SU-DHL-6 (cell line): Measurements from ENCODE around the gene PREX1.

Source experiments
- H2AFZ ChIP-seq: fragments of 200-600 bp; sonication (generic); 2 replicates; pipeline ENCODE4 v1.6.1; 2014; ENCODE audit warnings: low read depth, mild to moderate bottlenecking, moderate library complexity, mixed read lengths, antibody characterized with exemption, low read length; ENCODE audit not compliant: severe bottlenecking
- H3F3A ChIP-seq: fragments of 200-600 bp; shearing (Covaris generic); 2 replicates; pipeline ENCODE4 v1.6.0; 2016; ENCODE audit warnings: antibody characterized with exemption, mild to moderate bottlenecking; ENCODE audit not compliant: insufficient read depth
- H3K27ac ChIP-seq: fragments of 200-600 bp; sonication (generic); 2 replicates; pipeline ENCODE4 v1.5.1; 2016; ENCODE audit warnings: low read depth, mild to moderate bottlenecking, low read length, moderate library complexity, mixed read lengths
- H3K27me3 ChIP-seq: fragments of 200-600 bp; sonication (generic), shearing (Covaris generic); 2 replicates; pipeline ENCODE4 v1.6.0; 2014; ENCODE audit warnings: mild to moderate bottlenecking, low read length
- H3K36me3 ChIP-seq: fragments of 200-600 bp; sonication (generic); 2 replicates; pipeline ENCODE4 v1.6.1; 2014; ENCODE audit warnings: mild to moderate bottlenecking, low read length, mixed read lengths
- H3K4me2 ChIP-seq: fragments of 300-600, 200-600 bp; shearing (Covaris generic), sonication (generic); 2 replicates; pipeline ENCODE4 v1.6.0; 2014; ENCODE audit warnings: low read length, low read depth, mild to moderate bottlenecking; ENCODE audit not compliant: poor library complexity, severe bottlenecking
- H3K4me3 ChIP-seq: fragments of 200-600 bp; sonication (generic); 2 replicates; pipeline ENCODE4 v1.5.1; 2014; ENCODE audit warnings: antibody characterized with exemption, low read length, mild to moderate bottlenecking, mixed read lengths; ENCODE audit not compliant: insufficient read depth, poor library complexity, severe bottlenecking
- H3K79me2 ChIP-seq: fragments of 200-600 bp; sonication (generic); 2 replicates; pipeline ENCODE4 v1.6.1; 2014; ENCODE audit warnings: mild to moderate bottlenecking, low read length, moderate library complexity; ENCODE audit not compliant: insufficient read depth
- H3K9ac ChIP-seq: fragments of 200-600 bp; sonication (generic); 2 replicates; pipeline ENCODE4 v1.7.0; 2014; ENCODE audit warnings: mild to moderate bottlenecking, low read length
- H3K9me2 ChIP-seq: fragments of 200-600 bp; sonication (generic); replicated peaks from 2 replicates; pipeline ENCODE4 v1.6.1; 2014; ENCODE audit warnings: low read length; ENCODE audit not compliant: insufficient read depth
- H3K9me3 ChIP-seq: fragments of 200-600 bp; sonication (generic); 2 replicates; pipeline ENCODE4 v1.6.1; 2014; ENCODE audit warnings: low read length, mixed read lengths; ENCODE audit not compliant: insufficient read depth
- H4K20me1 ChIP-seq: fragments of 200-600 bp; sonication (generic); 2 replicates; pipeline ENCODE4 v1.6.1; 2014; ENCODE audit warnings: low read depth, mild to moderate bottlenecking, antibody characterized with exemption, low read length, moderate library complexity, mixed read lengths
- EZH2phosphoT487 ChIP-seq: fragments of 200-600 bp; sonication (generic), shearing (Covaris generic); conservative IDR thresholded peaks from 2 replicates; pipeline ENCODE4 v1.6.1; 2018; ENCODE audit warnings: mild to moderate bottlenecking, antibody characterized with exemption, low read length, moderate library complexity, mixed read lengths
- TF ChIP-seq, protein P1 (sequence below): fragments of 200-600 bp; sonication (generic); IDR thresholded peaks from one replicate; pipeline ENCODE4 v1.5.1; 2017; ENCODE audit warnings: antibody characterized with exemption, mild to moderate bottlenecking, low read length, moderate library complexity; ENCODE audit not compliant: insufficient read depth, poor library complexity, severe bottlenecking

PREX1 gene

DNA sequence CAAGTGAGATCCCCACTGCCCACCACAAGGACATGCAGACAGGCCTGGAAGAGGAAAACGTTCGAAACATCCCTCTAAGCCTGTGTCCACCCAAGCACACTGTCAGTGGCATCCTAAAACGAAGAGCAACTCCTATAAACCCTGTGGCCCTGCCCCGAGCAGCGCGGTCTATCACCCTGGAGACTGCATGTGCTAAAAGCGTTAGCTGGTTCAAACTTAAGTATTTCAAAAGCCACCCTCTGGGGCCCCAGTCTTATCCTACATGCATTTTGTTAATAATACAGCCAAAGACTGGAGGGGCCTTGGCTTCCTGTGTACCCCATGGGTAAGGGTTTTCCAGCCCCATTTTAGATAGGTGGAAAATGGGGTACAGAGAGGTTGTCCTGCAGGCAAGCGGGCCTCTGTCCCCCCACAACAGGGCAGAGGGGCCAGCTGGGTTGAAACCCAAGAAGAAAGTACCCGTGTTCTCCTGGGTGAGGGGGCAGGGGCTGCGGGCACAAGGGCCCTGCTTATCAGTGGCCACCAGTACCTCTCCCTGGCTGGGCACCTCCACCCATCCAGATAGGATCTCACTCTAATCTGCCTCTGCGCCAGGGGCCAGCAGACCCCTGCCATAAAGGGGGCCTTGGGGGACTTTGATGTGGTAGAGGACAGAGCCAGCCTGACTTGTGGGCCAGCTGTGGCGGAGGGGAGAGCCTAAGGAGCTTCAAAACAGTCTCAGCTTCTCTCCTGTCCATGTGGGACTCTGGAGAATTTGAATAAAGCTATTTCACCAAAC, 28.3 kb downstream of the PREX1 start:
- no peak overlapping the region for H3K4me3 ChIP-seq
- no peaks in the 10 kb centered on the region for H3K27me3 ChIP-seq
- H3K9ac ChIP-seq: no peak overlapping the region
- no peaks in the 10 kb centered on the region for H4K20me1 ChIP-seq
- no peak overlapping the region for H3K27ac ChIP-seq
- no peaks in the 10 kb centered on the region for H3K9me2 ChIP-seq
- H3K36me3 ChIP-seq: no peaks in the 10 kb centered on the region
- no peak overlapping the region for H3K4me2 ChIP-seq
- no peaks in the 10 kb centered on the region for H3K79me2 ChIP-seq
- TF ChIP-seq, protein P1, sequence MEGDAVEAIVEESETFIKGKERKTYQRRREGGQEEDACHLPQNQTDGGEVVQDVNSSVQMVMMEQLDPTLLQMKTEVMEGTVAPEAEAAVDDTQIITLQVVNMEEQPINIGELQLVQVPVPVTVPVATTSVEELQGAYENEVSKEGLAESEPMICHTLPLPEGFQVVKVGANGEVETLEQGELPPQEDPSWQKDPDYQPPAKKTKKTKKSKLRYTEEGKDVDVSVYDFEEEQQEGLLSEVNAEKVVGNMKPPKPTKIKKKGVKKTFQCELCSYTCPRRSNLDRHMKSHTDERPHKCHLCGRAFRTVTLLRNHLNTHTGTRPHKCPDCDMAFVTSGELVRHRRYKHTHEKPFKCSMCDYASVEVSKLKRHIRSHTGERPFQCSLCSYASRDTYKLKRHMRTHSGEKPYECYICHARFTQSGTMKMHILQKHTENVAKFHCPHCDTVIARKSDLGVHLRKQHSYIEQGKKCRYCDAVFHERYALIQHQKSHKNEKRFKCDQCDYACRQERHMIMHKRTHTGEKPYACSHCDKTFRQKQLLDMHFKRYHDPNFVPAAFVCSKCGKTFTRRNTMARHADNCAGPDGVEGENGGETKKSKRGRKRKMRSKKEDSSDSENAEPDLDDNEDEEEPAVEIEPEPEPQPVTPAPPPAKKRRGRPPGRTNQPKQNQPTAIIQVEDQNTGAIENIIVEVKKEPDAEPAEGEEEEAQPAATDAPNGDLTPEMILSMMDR: no peak
- TF ChIP-seq EZH2phosphoT487: no peak
- H3K9me3 ChIP-seq: no peaks in the 10 kb centered on the region
- H3F3A ChIP-seq: no peaks in the 10 kb centered on the region
- no peak overlapping the region for H2AFZ ChIP-seq

DNA sequence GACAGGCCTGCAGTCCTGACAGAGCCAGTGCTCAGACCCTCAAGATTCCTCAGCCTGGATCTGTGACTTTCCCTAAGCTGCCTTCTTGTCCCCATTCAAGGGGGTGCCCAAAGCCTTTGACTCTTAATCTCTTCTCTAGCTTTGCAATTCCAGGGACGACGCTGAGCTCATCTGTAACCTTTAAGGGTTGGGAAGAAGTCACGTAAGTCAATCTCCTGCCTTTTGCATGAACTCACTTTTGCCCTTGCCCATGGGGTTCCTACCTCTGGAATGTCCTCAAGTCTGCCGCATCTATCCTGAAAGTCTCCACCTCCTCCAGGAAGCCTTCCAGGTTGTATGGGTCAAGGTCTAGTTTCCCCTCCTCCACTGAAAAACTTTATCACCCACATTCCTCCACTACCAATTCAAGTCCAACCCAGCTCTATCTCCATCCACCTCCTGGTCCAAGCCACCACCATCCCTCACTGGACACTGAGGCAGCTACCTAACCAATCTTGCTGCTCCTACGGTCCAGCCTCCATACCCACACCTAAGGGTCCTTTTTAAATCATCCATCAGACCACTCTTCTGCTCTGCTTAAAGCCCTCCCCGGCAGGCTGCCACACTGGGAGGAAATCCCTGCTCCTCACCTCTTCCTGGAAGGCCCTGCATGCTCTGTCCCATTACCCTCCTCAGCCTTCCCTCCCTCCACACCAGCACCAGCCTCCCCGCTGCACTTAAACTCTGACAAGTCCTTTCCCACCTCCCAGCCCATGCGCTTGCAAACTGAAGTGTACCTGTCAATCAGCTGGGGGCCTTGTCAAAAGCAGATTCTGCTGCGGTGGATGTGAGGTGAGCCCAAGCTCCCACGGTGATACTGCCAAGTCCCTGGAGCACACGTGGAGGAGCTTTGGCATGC, 29.7 kb downstream of the PREX1 start:
- Histone ChIP-seq H3K27me3 (no peaks in the 10 kb centered on the region), H3K9me2 (no peaks in the 10 kb centered on the region), H3K4me3 (no peak overlapping the region), H3K9me3 (no peaks in the 10 kb centered on the region), H3K36me3 (no peaks in the 10 kb centered on the region), H2AFZ (no peak overlapping the region), H3K79me2 (no peaks in the 10 kb centered on the region), H4K20me1 (no peaks in the 10 kb centered on the region), H3F3A (no peaks in the 10 kb centered on the region), H3K4me2 (no peak overlapping the region), H3K27ac (no peak overlapping the region), H3K9ac (no peak overlapping the region)
- no peak for TF ChIP-seq EZH2phosphoT487
- TF ChIP-seq, protein P1: no peak

DNA sequence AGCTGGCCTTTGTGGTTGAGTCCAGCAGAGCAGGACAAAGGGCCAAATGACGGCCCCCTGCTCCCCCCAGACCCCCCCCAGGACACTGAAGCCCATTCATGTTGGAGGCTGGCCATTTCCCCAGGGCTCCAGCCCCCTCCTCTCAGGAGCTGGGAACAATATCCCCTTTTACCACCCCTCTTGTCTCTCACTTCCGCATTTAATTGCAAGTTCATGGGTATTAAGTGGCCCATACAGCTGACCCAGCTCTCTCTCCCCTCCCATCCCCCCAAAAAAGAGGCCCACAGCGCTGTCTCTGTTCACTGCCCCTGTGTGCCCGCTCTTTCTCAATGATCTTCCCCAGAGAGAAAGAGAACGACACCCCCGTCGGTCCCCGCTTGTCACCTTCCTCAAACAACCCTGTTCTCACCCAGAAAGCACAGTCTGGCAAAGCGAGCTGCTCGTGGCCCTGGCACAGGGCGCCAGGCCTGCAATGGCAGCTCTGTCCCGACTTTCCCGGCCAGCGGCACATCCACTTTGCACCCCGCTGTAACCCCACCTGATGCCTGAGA, 30.4 kb downstream of the PREX1 start:
- Histone ChIP-seq H3K9me3 (no peaks in the 10 kb centered on the region), H2AFZ (no peak overlapping the region), H3K79me2 (no peaks in the 10 kb centered on the region), H3K36me3 (no peaks in the 10 kb centered on the region), H3K9ac (no peak overlapping the region), H3K27ac (no peak overlapping the region), H3F3A (no peaks in the 10 kb centered on the region), H4K20me1 (no peaks in the 10 kb centered on the region), H3K4me3 (no peak overlapping the region), H3K9me2 (no peaks in the 10 kb centered on the region), H3K4me2 (no peak overlapping the region), H3K27me3 (no peaks in the 10 kb centered on the region)
- no peak for TF ChIP-seq EZH2phosphoT487
- TF ChIP-seq, protein P1: no peak
